Bronchial epithelial cell (primary cell): ENCODE results near the gene NPTX1. TPM values are rescaled to one million over a fixed set of nuclear protein-coding genes. Genes with fewer than 3 reads are reported as not detected.

Experiments used
- DNase-seq: peaks from one replicate; pipeline ENCODE4 v3.0.0-alpha.2; 2010; ENCODE audit warnings: low read depth
- FAIRE-seq: peaks from 2 replicates; lab custom pipeline; 2011; peaks lifted over from hg19 to GRCh38; lab: Jason Lieb, UNC
- H3K27me3 ChIP-seq: 2 replicates; pipeline ENCODE4 v1.5.1; 2011; ENCODE audit warnings: low read length; ENCODE audit not compliant: control insufficient read depth, insufficient read depth
- H3K36me3 ChIP-seq: 2 replicates; pipeline ENCODE4 v1.5.1; 2011; ENCODE audit warnings: low read length; ENCODE audit not compliant: control insufficient read depth, insufficient read depth
- H3K4me3 ChIP-seq: 2 replicates; pipeline ENCODE4 v1.5.1; 2011; ENCODE audit warnings: mild to moderate bottlenecking, low read depth, low read length, control low read depth
- CTCF ChIP-seq: IDR thresholded peaks from 2 replicates; pipeline ENCODE4 v1.5.1; 2011; ENCODE audit warnings: mild to moderate bottlenecking, moderate library complexity, low read length, control low read depth, inconsistent platforms; ENCODE audit not compliant: insufficient read depth, severe bottlenecking
- total RNA-seq: library from RNA; depleted of rRNA; stranded (reverse); fragments of >200 nt; gene quantifications from 2 replicates; pipeline ENCODE4 v1.2.1, GENCODE V29; 2014

The NPTX1 gene
- total RNA-seq, 1 donor from 2014 or later: under 0.01 TPM

- Histone ChIP-seq H3K4me3 (no peak overlapping the region), H3K36me3 (no peaks in the 10 kb centered on the region), H3K27me3 (peaks cover 52% of the 10 kb centered on the region)
- TF ChIP-seq CTCF: no peak
- DNase-seq (no peak), FAIRE-seq (no peak)
Measured at GRCh38 chr17:80478487-80479245, 2.3 kb upstream of the NPTX1 start.

GRCh38 chr17:80477647-80478478, 1.5 kb upstream of the NPTX1 start:
- TF ChIP-seq CTCF: peak; percentile 54
- Histone ChIP-seq H3K27me3 (peaks cover 59% of the 10 kb centered on the region), H3K4me3 (no peak overlapping the region), H3K36me3 (no peaks in the 10 kb centered on the region)
- FAIRE-seq (no peak), DNase-seq (no peak)

GRCh38 chr17:80476877-80477646, 655 bp upstream of the NPTX1 start:
- H3K36me3 ChIP-seq: no peaks in the 10 kb centered on the region
- FAIRE-seq (no peak), DNase-seq (no peak)
- TF ChIP-seq CTCF: no peak
- H3K27me3 ChIP-seq: peaks cover 59% of the 10 kb centered on the region
- H3K4me3 ChIP-seq: no peak overlapping the region

GRCh38 chr17:80474961-80475909, 1.2 kb downstream of the NPTX1 start:
- H3K36me3 ChIP-seq: no peaks in the 10 kb centered on the region
- TF ChIP-seq CTCF: no peak
- H3K27me3 ChIP-seq: peaks cover 50% of the 10 kb centered on the region
- DNase-seq (no peak), FAIRE-seq (no peak)
- no peak overlapping the region for H3K4me3 ChIP-seq
